ENCODE results near the gene CLOCK.

The CLOCK gene

GRCh38 chr4:55424791-55425190 is 121.9 kb downstream of the CLOCK start:
- DNase-seq (ENCODE audit: low read depth in 3 of 3, low spot score in 1 of 3): no peak

GRCh38 chr4:55416176-55416575 is 130.5 kb downstream of the CLOCK start:
- DNase-seq (ENCODE audit: low read depth in 3 of 3, low spot score in 1 of 3): no peak

GRCh38 chr4:55411621-55412020 is 135.1 kb downstream of the CLOCK start:
- no peak for DNase-seq (ENCODE audit: low read depth in 3 of 3, low spot score in 1 of 3)

GRCh38 chr4:55410431-55410830 is 136.3 kb downstream of the CLOCK start:
- no peak for DNase-seq (ENCODE audit: low read depth in 3 of 3, low spot score in 1 of 3)

- DNase-seq (ENCODE audit: low read depth in 3 of 3, low spot score in 1 of 3): no peak
These were observed 137.1 kb downstream of the CLOCK start for GRCh38 chr4:55409468-55410171.

- DNase-seq (ENCODE audit: low read depth in 3 of 3, low spot score in 1 of 3): no peak
These were observed 138.9 kb downstream of the CLOCK start for GRCh38 chr4:55407764-55408163.

- DNase-seq (ENCODE audit: low read depth in 3 of 3, low spot score in 1 of 3): no peak
These were observed 139.6 kb downstream of the CLOCK start for GRCh38 chr4:55407119-55407518.

- DNase-seq (ENCODE audit: low read depth in 3 of 3, low spot score in 1 of 3): no peak
These were observed 140.2 kb downstream of the CLOCK start for GRCh38 chr4:55406545-55406944.

- DNase-seq (ENCODE audit: low read depth in 3 of 3, low spot score in 1 of 3): no peak
These were observed 141.6 kb downstream of the CLOCK start for GRCh38 chr4:55405073-55405472.

GRCh38 chr4:55399581-55399980 is 147.1 kb downstream of the CLOCK start:
- no peak for DNase-seq (ENCODE audit: low read depth in 3 of 3, low spot score in 1 of 3)

- no peak for DNase-seq (ENCODE audit: low read depth in 3 of 3, low spot score in 1 of 3)
These were observed 147.7 kb downstream of the CLOCK start for GRCh38 chr4:55398966-55399365.

- no peak for DNase-seq (ENCODE audit: low read depth in 3 of 3, low spot score in 1 of 3)
These were observed 148.2 kb downstream of the CLOCK start for GRCh38 chr4:55398461-55398860.

- no peak for DNase-seq (ENCODE audit: low read depth in 3 of 3, low spot score in 1 of 3)
These were observed 149.0 kb downstream of the CLOCK start for GRCh38 chr4:55397520-55398321.

GRCh38 chr4:55397126-55397436 is 149.6 kb downstream of the CLOCK start:
- no peak for DNase-seq (ENCODE audit: low read depth in 3 of 3, low spot score in 1 of 3)

GRCh38 chr4:55396308-55397125 is 150.2 kb downstream of the CLOCK start:
- DNase-seq (ENCODE audit: low read depth in 3 of 3, low spot score in 1 of 3): no peak

- peak; percentile 58 to 79 (median 71) for DNase-seq (ENCODE audit: low read depth in 3 of 3, low spot score in 1 of 3)
These were observed 151.0 kb downstream of the CLOCK start, which contains the start of gene TMEM165 for GRCh38 chr4:55395529-55396307. TMEM165 (plus strand) TSS chr4:55395957; CDS start chr4:55396190, 233 bp downstream.

GRCh38 chr4:55395218-55395528 is 151.5 kb downstream of the CLOCK start:
- DNase-seq (ENCODE audit: low read depth in 3 of 3, low spot score in 1 of 3): no peak

- DNase-seq (ENCODE audit: low read depth in 3 of 3, low spot score in 1 of 3): no peak
These were observed 153.0 kb downstream of the CLOCK start for GRCh38 chr4:55393461-55394320.

- DNase-seq (ENCODE audit: low read depth in 3 of 3, low spot score in 1 of 3): no peak
These were observed 159.9 kb downstream of the CLOCK start for GRCh38 chr4:55386840-55387239.

GRCh38 chr4:55386073-55386472 is 160.6 kb downstream of the CLOCK start:
- no peak for DNase-seq (ENCODE audit: low read depth in 3 of 3, low spot score in 1 of 3)
